HepG2 (cell line): ENCODE results near the gene LIMS2. TPM values are rescaled to one million over a fixed set of nuclear protein-coding genes. Genes with fewer than 3 reads are reported as not detected.
A peak's percentile ranks its signal among the peaks of the same experiment; 100 is the strongest.

ENCODE experiments used
- AKAP8 ChIP-seq: sonication (generic); formaldehyde crosslinking; IDR thresholded peaks from 2 replicates; pipeline ENCODE4 v1.5.1; 2020; ENCODE audit warnings: mild to moderate bottlenecking, missing genetic modification reagents
- ASH2L ChIP-seq: fragments of 300-600, 200-600 bp; sonication (generic); IDR thresholded peaks from 2 replicates; pipeline ENCODE4 v1.7.0; 2017; ENCODE audit warnings: low read depth, mild to moderate bottlenecking, moderate library complexity, mixed read lengths, low read length; ENCODE audit not compliant: insufficient read length
- CHCHD3 ChIP-seq: sonication (generic); formaldehyde crosslinking; IDR thresholded peaks from 2 replicates; pipeline ENCODE4 v1.8.0; 2022; ENCODE audit warnings: mild to moderate bottlenecking, missing genetic modification reagents, moderate library complexity
- GTF3A ChIP-seq: sonication (generic); formaldehyde crosslinking; conservative IDR thresholded peaks from 2 replicates; pipeline ENCODE4 v1.4.0; 2020; ENCODE audit warnings: mild to moderate bottlenecking, missing genetic modification reagents
- HHEX ChIP-seq: IDR thresholded peaks from 2 replicates; pipeline ENCODE4 v1.6.1; 2016; ENCODE audit warnings: control low read depth
- HIVEP1 ChIP-seq: sonication (generic); formaldehyde crosslinking; IDR thresholded peaks from 2 replicates; pipeline ENCODE4 v1.4.0; 2020; ENCODE audit warnings: mild to moderate bottlenecking, missing genetic modification reagents
- HNRNPK ChIP-seq: fragments of 200-400 bp; formaldehyde crosslinking; IDR thresholded peaks from 2 replicates; pipeline ENCODE4 v1.6.1; 2018; ENCODE audit warnings: low read length, low read depth, moderate library complexity, mild to moderate bottlenecking; ENCODE audit not compliant: poor library complexity, severe bottlenecking
- JARID2 ChIP-seq: sonication (generic); formaldehyde crosslinking; IDR thresholded peaks from 2 replicates; pipeline ENCODE4 v1.8.1; 2023; ENCODE audit warnings: missing genetic modification reagents, inconsistent platforms; ENCODE audit not compliant: insufficient replicate concordance
- KLF13 ChIP-seq: sonication (generic); formaldehyde crosslinking; IDR thresholded peaks from 2 replicates; pipeline ENCODE4 v1.4.0; 2020; ENCODE audit warnings: mild to moderate bottlenecking, missing genetic modification reagents
- KLF9 ChIP-seq: IDR thresholded peaks from 2 replicates; pipeline ENCODE4 v1.6.1; 2016; ENCODE audit warnings: low read depth
- KMT2A ChIP-seq: sonication (generic); formaldehyde crosslinking; IDR thresholded peaks from 2 replicates; pipeline ENCODE4 v1.4.0; 2020; ENCODE audit warnings: missing genetic modification reagents
- MATR3 ChIP-seq: sonication (generic); formaldehyde crosslinking; IDR thresholded peaks from 2 replicates; pipeline ENCODE4 v1.4.0; 2020; ENCODE audit warnings: missing genetic modification reagents
- PLRG1 ChIP-seq: fragments of 450-650 bp; conservative IDR thresholded peaks from 2 replicates; pipeline ENCODE4 v1.6.1; 2016
- SMAD3 ChIP-seq: sonication (generic); formaldehyde crosslinking; IDR thresholded peaks from 2 replicates; pipeline ENCODE4 v1.4.0; 2020; ENCODE audit warnings: missing genetic modification reagents
- SMYD3 ChIP-seq: sonication (generic); formaldehyde crosslinking; IDR thresholded peaks from 2 replicates; pipeline ENCODE4 v1.8.1; 2023; ENCODE audit warnings: mild to moderate bottlenecking, missing genetic modification reagents
- SNRNP70 ChIP-seq: fragments of 200-400 bp; formaldehyde crosslinking; IDR thresholded peaks from 2 replicates; pipeline ENCODE4 v1.6.1; 2017; ENCODE audit warnings: mild to moderate bottlenecking, low read depth, low read length, moderate library complexity
- TFE3 ChIP-seq: IDR thresholded peaks from 2 replicates; pipeline ENCODE4 v1.6.1; 2016
- TRIM24 ChIP-seq: sonication (generic); formaldehyde crosslinking; IDR thresholded peaks from 2 replicates; pipeline ENCODE4 v1.8.0; 2022; ENCODE audit warnings: mild to moderate bottlenecking, missing genetic modification reagents
- YY1 ChIP-seq: IDR thresholded peaks from 2 replicates; pipeline ENCODE4 v1.6.1; 2011; ENCODE audit warnings: low read length, low read depth, moderate library complexity, mild to moderate bottlenecking; ENCODE audit not compliant: insufficient read depth, insufficient replicate concordance
- ZFP37 ChIP-seq: sonication (generic); formaldehyde crosslinking; IDR thresholded peaks from 2 replicates; pipeline ENCODE4 v1.4.0; 2020; ENCODE audit warnings: missing genetic modification reagents, borderline replicate concordance
- ZKSCAN5 ChIP-seq: sonication (generic); formaldehyde crosslinking; IDR thresholded peaks from 2 replicates; pipeline ENCODE4 v1.5.1; 2020; ENCODE audit warnings: mild to moderate bottlenecking, missing genetic modification reagents
- ZNF20 ChIP-seq: sonication (generic); formaldehyde crosslinking; IDR thresholded peaks from 2 replicates; pipeline ENCODE4 v1.4.0; 2020; ENCODE audit warnings: mild to moderate bottlenecking, moderate library complexity, missing genetic modification reagents
- ZNF557 ChIP-seq: sonication (generic); formaldehyde crosslinking; IDR thresholded peaks from 2 replicates; pipeline ENCODE4 v1.4.0; 2020; ENCODE audit warnings: missing genetic modification reagents
- ZNF562 ChIP-seq: sonication (generic); formaldehyde crosslinking; IDR thresholded peaks from 2 replicates; pipeline ENCODE4 v1.8.0; 2022; ENCODE audit warnings: missing genetic modification reagents, borderline replicate concordance
- ZNF615 ChIP-seq: sonication (generic); formaldehyde crosslinking; IDR thresholded peaks from 2 replicates; pipeline ENCODE4 v1.5.0; 2020; ENCODE audit warnings: mild to moderate bottlenecking, missing genetic modification reagents, borderline replicate concordance
- ZNF746 ChIP-seq: sonication (generic); formaldehyde crosslinking; IDR thresholded peaks from 2 replicates; pipeline ENCODE4 v1.8.0; 2022; ENCODE audit warnings: mild to moderate bottlenecking, missing genetic modification reagents
- polyA plus RNA-seq, 8 experiments: library from polyadenylated mRNA; depleted of rRNA in 3 of 8; stranded (reverse) in 7 of 8; unstranded in 1 of 8; fragments of >200 nt; fragmentation: Illumina TruSeq in 4 of 8; extraction: Trizol in 4 of 8; gene quantifications; 2 replicates each; pipeline versions ENCODE4 v1.2.1 to v1.2.3, GENCODE V29; 2011 to 2016; ENCODE audit warnings: low read depth in 4 of 8, missing spikeins in 1 of 8, mixed read lengths in 1 of 8; ENCODE audit not compliant: insufficient read depth in 1 of 8
- total RNA-seq, 5 experiments: library from RNA; depleted of rRNA; stranded (reverse); fragments of >200 nt; fragmentation: Illumina TruSeq; extraction: Trizol; gene quantifications; 2 replicates each; pipeline ENCODE4 v1.2.3, GENCODE V29; 2016; ENCODE audit warnings: low read depth in 1 of 5
- TF ChIP-seq, protein P1 (sequence below), 2 experiments: sonication (generic) in 1 of 2; formaldehyde crosslinking in 1 of 2; IDR thresholded peaks; 2 replicates each; pipeline versions ENCODE4 v1.4.0 to v1.6.1; 2016 to 2020; ENCODE audit warnings: borderline replicate concordance in 1 of 2, low read depth in 1 of 2, mild to moderate bottlenecking in 1 of 2, missing genetic modification reagents in 1 of 2

The LIMS2 gene
- total and polyA plus RNA-seq, 2 of the 13 experiments (the other 11 are each of a cell fraction or from before 2014, with no cell fraction given) = 1.0 to 1.9 TPM

- TF ChIP-seq TFE3 (CRISPR knock-in tag) (no peak), ZNF562 (CRISPR knock-in tag) (no peak), KMT2A (no peak), HHEX (CRISPR knock-in tag) (no peak), HIVEP1 (peak; percentile 67; the same call in 1 of the 2 replicates), ZNF557 (no peak), TRIM24 (CRISPR knock-in tag) (no peak), ASH2L (no peak), GTF3A (no peak), YY1 (no peak), KLF13 (CRISPR knock-in tag) (no peak), ZFP37 (CRISPR knock-in tag) (no peak), KLF9 (CRISPR knock-in tag) (no peak), HNRNPK (no peak), PLRG1 (no peak), SNRNP70 (no peak), ZNF746 (no peak), ZKSCAN5 (CRISPR knock-in tag) (no peak), MATR3 (CRISPR knock-in tag) (no peak), SMYD3 (CRISPR knock-in tag) (no peak), CHCHD3 (CRISPR knock-in tag) (no peak), AKAP8 (CRISPR knock-in tag) (no peak), SMAD3 (CRISPR knock-in tag) (peak; percentile 81; the same call in 1 of the 2 replicates), ZNF20 (no peak), ZNF615 (CRISPR knock-in tag) (0 out of 2 replicates have a peak, but pooled peaks have one; percentile 53), JARID2 (CRISPR knock-in tag) (peak; percentile 71)
- TF ChIP-seq, protein P1, sequence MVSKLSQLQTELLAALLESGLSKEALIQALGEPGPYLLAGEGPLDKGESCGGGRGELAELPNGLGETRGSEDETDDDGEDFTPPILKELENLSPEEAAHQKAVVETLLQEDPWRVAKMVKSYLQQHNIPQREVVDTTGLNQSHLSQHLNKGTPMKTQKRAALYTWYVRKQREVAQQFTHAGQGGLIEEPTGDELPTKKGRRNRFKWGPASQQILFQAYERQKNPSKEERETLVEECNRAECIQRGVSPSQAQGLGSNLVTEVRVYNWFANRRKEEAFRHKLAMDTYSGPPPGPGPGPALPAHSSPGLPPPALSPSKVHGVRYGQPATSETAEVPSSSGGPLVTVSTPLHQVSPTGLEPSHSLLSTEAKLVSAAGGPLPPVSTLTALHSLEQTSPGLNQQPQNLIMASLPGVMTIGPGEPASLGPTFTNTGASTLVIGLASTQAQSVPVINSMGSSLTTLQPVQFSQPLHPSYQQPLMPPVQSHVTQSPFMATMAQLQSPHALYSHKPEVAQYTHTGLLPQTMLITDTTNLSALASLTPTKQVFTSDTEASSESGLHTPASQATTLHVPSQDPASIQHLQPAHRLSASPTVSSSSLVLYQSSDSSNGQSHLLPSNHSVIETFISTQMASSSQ (IDR thresholded peaks at IDR 0.05; ENCODE audit: low read depth) = no peak
- TF ChIP-seq, protein P1 (CRISPR knock-in tag; IDR thresholded peaks at IDR 0.05; ENCODE audit: borderline replicate concordance) = no peak
These were observed 84.0 kb downstream of the LIMS2 start (continued) for GRCh38 chr2:127591221-127591923.
